ENCODE results near the gene CLHC1. TPM values are rescaled to one million over a fixed set of nuclear protein-coding genes. Genes with fewer than 3 reads are reported as not detected.
"Not testable (repeated sequence)": the region's sequence is repeated elsewhere in the genome, so short reads cannot be mapped to it uniquely, and the experiment has no call there.

Gene CLHC1
- total and polyA plus RNA-seq, 4 donors: 2.3 to 33.8 (median 12.2) TPM

DNA sequence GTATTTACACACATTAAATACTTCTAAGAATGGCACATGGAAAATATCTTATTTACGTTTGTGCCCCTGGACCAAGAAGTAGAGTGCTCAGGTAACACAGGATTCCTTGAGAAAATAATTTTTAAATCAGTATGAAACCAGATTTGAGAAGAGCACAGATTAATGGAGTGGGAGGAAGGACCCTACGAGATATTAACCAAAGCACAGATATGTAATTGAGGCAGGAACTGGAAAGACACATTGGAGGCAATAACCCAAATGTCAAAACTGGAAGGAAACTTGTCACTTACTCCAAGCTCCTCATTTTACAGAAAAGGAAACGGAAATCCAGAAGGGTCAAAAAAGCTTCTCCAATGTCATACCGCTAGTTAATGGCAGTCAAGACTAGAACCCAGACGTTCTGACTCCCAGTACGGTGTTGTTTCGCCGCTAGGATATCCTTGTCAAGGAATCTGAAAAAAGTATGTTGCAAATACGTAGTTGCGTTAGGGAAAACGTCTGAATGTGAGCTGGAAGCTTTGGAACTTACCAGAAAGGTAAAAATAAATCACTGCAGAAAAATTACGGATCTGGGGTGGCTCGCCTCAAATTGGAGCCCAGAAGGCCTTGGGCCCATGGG, 36.3 kb upstream of the CLHC1 start:
- WGBS, 2 donors: 16 to 18% methylated on average over 13 of the region's 13 CpGs
- Histone ChIP-seq H3K9me3 (ENCODE audit: control insufficient read depth in 4 of 4, insufficient read depth in 3 of 4, low read length in 3 of 4) (no peaks in the 10 kb centered on the region), H3K4me3 (peak overlapping the region; percentile 94), H3K4me1 (ENCODE audit: control insufficient read depth in 5 of 5, insufficient read depth in 5 of 5, low read length in 5 of 5) (peaks cover 0 to 14% (median 3%) of the 10 kb centered on the region in 5 donors), H3K36me3 (ENCODE audit: control insufficient read depth in 4 of 4, insufficient read depth in 4 of 4, low read length in 4 of 4) (peaks cover 4 to 12% (median 6%) of the 10 kb centered on the region in 4 donors), H3K9ac (ENCODE audit: insufficient read depth in 1 of 2, low read length in 2 of 2) (peak overlapping the region; percentile 80 to 95), H3K27ac (ENCODE audit: low read depth in 1 of 2, low read length in 1 of 2) (peak overlapping the region; percentile 97 to 99), H3K27me3 (ENCODE audit: control insufficient read depth in 3 of 3, insufficient read depth in 3 of 3, low read length in 2 of 3) (no peaks in the 10 kb centered on the region)
- TF ChIP-seq, protein P1, sequence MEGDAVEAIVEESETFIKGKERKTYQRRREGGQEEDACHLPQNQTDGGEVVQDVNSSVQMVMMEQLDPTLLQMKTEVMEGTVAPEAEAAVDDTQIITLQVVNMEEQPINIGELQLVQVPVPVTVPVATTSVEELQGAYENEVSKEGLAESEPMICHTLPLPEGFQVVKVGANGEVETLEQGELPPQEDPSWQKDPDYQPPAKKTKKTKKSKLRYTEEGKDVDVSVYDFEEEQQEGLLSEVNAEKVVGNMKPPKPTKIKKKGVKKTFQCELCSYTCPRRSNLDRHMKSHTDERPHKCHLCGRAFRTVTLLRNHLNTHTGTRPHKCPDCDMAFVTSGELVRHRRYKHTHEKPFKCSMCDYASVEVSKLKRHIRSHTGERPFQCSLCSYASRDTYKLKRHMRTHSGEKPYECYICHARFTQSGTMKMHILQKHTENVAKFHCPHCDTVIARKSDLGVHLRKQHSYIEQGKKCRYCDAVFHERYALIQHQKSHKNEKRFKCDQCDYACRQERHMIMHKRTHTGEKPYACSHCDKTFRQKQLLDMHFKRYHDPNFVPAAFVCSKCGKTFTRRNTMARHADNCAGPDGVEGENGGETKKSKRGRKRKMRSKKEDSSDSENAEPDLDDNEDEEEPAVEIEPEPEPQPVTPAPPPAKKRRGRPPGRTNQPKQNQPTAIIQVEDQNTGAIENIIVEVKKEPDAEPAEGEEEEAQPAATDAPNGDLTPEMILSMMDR (IDR thresholded peaks at IDR 0.05; ENCODE audit: control extremely low read depth, extremely low read depth): no peak
- DNase-seq (no peak), ATAC-seq (ENCODE audit: insufficient read depth, low FRiP score) (no peak)

DNA sequence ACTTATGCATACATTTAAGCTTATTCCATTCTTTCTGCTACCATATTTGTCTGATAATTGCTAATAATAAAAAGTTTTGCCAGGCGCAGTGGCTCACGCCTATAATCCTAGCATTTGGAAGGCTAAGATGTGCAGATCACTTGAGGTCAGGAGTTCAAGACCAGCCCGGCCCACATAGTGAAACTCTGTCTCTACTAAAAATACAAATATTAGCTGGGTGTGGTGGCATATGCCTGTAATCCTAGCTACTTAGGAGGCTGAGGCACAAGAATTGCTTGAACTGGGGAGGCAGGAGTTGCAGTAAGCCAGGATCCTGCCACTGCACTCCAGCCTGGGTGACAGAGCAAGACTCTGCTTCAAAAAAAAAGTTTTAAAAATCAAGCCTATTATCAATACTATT, 27.5 kb upstream of the CLHC1 start:
- ATAC-seq (ENCODE audit: insufficient read depth, low FRiP score); DNase-seq; H3K27ac ChIP-seq (ENCODE audit: low read depth in 1 of 2, low read length in 1 of 2); H3K4me1 ChIP-seq (ENCODE audit: control insufficient read depth in 5 of 5, insufficient read depth in 5 of 5, low read length in 5 of 5); H3K9me3 ChIP-seq (ENCODE audit: control insufficient read depth in 4 of 4, insufficient read depth in 3 of 4, low read length in 3 of 4); H3K4me3 ChIP-seq; H3K27me3 ChIP-seq (ENCODE audit: control insufficient read depth in 3 of 3, insufficient read depth in 3 of 3, low read length in 2 of 3); H3K9ac ChIP-seq (ENCODE audit: insufficient read depth in 1 of 2, low read length in 2 of 2): not testable (repeated sequence)
- 94 to 96% methylated on average over 3 of the region's 3 CpGs for WGBS, 2 donors
- H3K36me3 ChIP-seq (ENCODE audit: control insufficient read depth in 4 of 4, insufficient read depth in 4 of 4, low read length in 4 of 4): peaks cover 3 to 16% (median 13%) of the 10 kb centered on the region in 4 donors

DNA sequence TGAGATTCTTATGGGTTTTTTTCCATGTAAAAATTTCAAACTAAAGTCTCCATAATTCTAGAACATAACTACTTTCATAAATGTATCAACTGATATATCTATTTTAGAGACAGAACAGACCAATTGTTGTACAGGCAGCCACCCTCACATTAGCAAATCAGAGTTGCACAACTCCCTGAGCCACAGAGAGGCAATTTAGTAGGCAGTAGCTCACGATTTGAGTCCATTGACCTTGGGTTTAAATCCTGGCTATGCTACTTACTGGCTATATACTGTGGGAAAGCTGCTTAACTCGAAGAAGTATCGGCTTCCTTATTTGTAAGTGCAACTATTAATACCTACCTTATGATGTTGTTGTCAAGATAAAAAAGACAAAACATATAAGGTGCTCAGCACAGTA, 20.7 kb upstream of the CLHC1 start:
- Histone ChIP-seq H3K27ac (ENCODE audit: low read depth in 1 of 2, low read length in 1 of 2) (no peak overlapping the region), H3K9ac (ENCODE audit: insufficient read depth in 1 of 2, low read length in 2 of 2) (no peak overlapping the region), H3K36me3 (ENCODE audit: control insufficient read depth in 4 of 4, insufficient read depth in 4 of 4, low read length in 4 of 4) (peaks cover 10 to 18% (median 15%) of the 10 kb centered on the region in 4 donors), H3K4me3 (no peak overlapping the region), H3K4me1 (ENCODE audit: control insufficient read depth in 5 of 5, insufficient read depth in 5 of 5, low read length in 5 of 5) (no peaks in the 10 kb centered on the region), H3K27me3 (ENCODE audit: control insufficient read depth in 3 of 3, insufficient read depth in 3 of 3, low read length in 2 of 3) (no peaks in the 10 kb centered on the region), H3K9me3 (ENCODE audit: control insufficient read depth in 4 of 4, insufficient read depth in 3 of 4, low read length in 3 of 4) (no peaks in the 10 kb centered on the region)
- 82 to 88% methylated on average over 3 of the region's 3 CpGs for whole genome bisulfite sequencing, 2 donors
- TF ChIP-seq, protein P1 (IDR thresholded peaks at IDR 0.05; ENCODE audit: control extremely low read depth, extremely low read depth): no peak
- no peak for DNase-seq
- no peak for ATAC-seq (ENCODE audit: insufficient read depth, low FRiP score)

DNA sequence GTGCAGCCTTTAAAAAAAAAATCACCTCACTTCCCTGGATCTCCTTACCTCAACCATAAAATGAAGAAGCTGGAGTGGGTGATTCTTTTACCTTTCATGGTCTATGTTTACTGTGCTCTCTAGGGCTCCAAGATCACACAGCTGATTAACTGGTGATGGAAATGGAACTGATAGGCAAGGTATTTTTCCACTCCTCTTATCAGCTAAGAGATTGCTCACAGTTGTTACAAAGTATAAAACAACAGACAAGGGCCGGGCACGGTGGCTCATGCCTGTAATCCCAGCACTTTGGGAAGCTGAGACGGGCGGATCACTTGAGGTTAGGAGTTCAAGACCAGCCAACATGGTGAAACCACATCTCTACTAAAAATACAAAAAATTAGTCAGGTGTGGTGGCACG, 14.9 kb upstream of the CLHC1 start:
- 87 to 91% methylated on average over 5 of the region's 5 CpGs for WGBS, 2 donors
- no peak for DNase-seq
- Histone ChIP-seq H3K36me3 (ENCODE audit: control insufficient read depth in 4 of 4, insufficient read depth in 4 of 4, low read length in 4 of 4) (peaks cover 14 to 20% (median 17%) of the 10 kb centered on the region in 4 donors), H3K27ac (ENCODE audit: low read depth in 1 of 2, low read length in 1 of 2) (no peak overlapping the region), H3K9me3 (ENCODE audit: control insufficient read depth in 4 of 4, insufficient read depth in 3 of 4, low read length in 3 of 4) (no peaks in the 10 kb centered on the region), H3K4me1 (ENCODE audit: control insufficient read depth in 5 of 5, insufficient read depth in 5 of 5, low read length in 5 of 5) (no peaks in the 10 kb centered on the region), H3K27me3 (ENCODE audit: control insufficient read depth in 3 of 3, insufficient read depth in 3 of 3, low read length in 2 of 3) (no peaks in the 10 kb centered on the region), H3K9ac (ENCODE audit: insufficient read depth in 1 of 2, low read length in 2 of 2) (no peak overlapping the region), H3K4me3 (no peak overlapping the region)
- ATAC-seq (ENCODE audit: insufficient read depth, low FRiP score): no peak
- TF ChIP-seq, protein P1 (IDR thresholded peaks at IDR 0.05; ENCODE audit: control extremely low read depth, extremely low read depth): no peak

Data from lung (tissue), 12 donors.